GM12801 (cell line): ENCODE data around the gene WDR26.

Experiments used
- TF ChIP-seq, protein P1 (sequence below): IDR thresholded peaks from one replicate; pipeline ENCODE4 v1.5.1; 2011; ENCODE audit warnings: control low read depth; ENCODE audit not compliant: insufficient read length; ENCODE audit errors: extremely low read depth

The WDR26 gene

DNA sequence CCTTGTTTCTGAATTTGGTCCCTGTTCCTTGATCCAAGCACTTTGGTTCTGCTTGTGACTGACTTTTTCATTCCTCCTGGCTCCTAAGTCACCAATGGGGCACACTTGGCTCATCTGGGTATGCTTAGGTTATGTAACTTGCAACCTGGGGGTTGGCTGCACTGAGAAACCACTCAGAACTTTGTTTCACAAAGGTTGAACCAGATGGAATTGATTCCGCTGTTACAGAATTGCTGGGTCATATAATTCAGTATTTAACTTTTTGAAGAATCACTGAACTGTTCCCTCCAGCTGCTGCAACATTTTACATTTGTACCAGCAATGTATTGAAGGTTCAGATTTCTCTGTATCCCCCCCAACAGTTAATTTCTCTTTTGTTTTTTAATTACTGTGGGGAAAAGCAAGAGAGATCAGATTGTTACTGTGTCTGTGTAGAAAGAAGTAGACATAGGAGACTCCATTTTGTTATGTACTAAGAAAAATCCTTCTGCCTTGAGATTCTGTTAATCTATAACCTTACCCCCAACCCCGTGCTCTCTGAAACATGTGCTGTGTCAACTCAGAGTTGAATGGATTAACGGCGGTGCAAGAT, 95.1 kb downstream of the WDR26 start:
- TF ChIP-seq, protein P1, sequence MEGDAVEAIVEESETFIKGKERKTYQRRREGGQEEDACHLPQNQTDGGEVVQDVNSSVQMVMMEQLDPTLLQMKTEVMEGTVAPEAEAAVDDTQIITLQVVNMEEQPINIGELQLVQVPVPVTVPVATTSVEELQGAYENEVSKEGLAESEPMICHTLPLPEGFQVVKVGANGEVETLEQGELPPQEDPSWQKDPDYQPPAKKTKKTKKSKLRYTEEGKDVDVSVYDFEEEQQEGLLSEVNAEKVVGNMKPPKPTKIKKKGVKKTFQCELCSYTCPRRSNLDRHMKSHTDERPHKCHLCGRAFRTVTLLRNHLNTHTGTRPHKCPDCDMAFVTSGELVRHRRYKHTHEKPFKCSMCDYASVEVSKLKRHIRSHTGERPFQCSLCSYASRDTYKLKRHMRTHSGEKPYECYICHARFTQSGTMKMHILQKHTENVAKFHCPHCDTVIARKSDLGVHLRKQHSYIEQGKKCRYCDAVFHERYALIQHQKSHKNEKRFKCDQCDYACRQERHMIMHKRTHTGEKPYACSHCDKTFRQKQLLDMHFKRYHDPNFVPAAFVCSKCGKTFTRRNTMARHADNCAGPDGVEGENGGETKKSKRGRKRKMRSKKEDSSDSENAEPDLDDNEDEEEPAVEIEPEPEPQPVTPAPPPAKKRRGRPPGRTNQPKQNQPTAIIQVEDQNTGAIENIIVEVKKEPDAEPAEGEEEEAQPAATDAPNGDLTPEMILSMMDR, result no peak

DNA sequence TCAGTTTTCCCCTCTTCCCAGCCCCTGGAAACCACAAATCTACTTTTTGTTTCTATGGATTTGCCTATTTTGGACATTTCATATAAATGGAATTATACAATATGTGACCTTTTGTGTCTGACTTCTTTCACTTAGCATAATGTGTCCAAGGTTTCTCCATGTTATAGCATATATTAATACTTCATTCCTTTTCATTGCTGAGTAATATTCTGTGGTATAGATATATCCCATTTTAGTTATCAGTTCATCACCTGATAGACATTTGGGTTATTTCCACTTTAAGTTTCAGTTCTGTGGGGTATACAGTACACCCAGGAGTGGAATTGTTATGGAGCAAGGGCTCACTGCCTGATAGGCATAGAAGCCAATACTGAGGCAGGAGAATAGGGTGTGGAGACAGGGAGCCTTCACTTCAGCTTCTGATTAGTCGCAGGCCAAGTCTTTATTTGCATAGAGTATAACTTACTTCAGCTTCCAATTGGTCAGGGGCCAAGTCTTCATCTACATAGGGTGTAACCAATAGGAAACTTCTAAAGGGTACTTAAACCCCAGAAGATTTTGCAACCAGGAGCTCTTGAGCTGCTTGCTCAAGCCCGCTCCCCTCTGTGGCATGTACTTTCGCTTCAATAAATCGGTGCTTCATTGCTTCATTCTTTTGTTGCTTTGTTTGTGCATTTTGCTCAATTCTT, 96.3 kb downstream of the WDR26 start:
- TF ChIP-seq, protein P1, result no peak
